GM21529 (cell line): ENCODE data around the gene BNC2.
"Not testable (repeated sequence)": the region's sequence is repeated elsewhere in the genome, so short reads cannot be mapped to it uniquely, and the experiment has no call there.

Experiments
- ATAC-seq: cut with Tn5 transposase; IDR thresholded peaks from one replicate; pipeline ENCODE4 v1.9.1; 2021; ENCODE audit not compliant: unreplicated experiment

BNC2 gene

GRCh38 chr9:16553869-16554540, 316.5 kb downstream of the BNC2 start:
- no peak for ATAC-seq

DNA sequence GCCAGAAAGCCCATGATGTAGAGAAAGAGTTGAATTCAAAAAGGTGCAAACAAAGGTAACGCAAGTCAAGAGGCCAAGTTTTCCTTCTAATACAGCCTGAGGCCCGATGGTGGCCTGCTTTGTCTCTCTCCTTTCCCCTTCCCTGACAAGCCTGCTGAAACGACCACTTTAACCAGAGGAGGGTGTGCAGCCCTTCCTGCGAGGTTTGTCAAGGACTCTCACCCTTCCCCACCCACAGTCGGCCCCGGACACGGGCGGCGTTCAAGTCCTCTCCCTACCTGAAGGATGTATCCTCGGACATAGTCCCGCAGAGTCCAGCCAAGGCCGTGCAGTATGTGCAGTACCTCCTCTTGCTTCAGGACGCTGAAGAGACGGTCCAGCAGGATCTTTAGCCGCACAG, 318.2 kb downstream of the BNC2 start:
- ATAC-seq: no peak

DNA sequence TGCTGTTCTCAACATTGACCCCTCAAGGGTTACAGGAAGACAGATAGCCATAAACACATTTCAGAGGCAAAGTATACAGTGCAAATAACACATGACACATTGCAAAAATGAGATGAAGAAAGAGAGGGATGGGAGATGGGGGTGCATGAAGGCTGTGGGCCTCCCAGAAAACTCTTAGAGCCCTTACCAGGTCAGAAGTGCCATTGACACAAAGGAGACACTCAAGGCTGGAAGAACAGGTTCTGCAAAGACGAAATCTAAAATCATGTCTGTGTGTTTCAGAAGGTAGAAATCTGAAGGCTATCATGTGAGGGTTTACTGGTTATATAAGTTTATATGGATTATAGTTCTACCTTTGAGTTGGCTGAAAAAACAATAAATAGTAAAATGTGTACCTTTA, 318.8 kb downstream of the BNC2 start:
- no peak for ATAC-seq

- ATAC-seq: no peak
Observed at GRCh38 chr9:16545639-16546038, 324.8 kb downstream of the BNC2 start.

DNA sequence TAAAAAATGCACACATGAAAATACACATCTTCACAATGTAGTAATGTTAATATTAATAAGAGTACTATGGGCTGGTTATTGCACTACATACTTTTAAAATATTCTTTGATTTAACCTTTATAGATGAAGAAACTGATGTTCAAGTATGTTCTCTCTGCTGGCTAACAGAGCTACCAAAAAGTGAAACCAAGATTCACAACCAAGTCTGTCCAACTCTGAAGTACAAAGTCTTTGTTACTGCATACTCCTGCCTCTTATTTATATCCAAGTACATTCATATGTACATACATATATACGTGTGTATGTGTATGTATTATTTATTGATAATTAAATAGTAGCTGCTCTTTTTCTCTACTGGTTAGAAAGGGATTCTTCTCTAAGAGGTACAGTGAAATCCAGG, 325.6 kb downstream of the BNC2 start:
- ATAC-seq: no peak

- ATAC-seq: no peak
Observed at GRCh38 chr9:16543686-16544085, 326.8 kb downstream of the BNC2 start.

DNA sequence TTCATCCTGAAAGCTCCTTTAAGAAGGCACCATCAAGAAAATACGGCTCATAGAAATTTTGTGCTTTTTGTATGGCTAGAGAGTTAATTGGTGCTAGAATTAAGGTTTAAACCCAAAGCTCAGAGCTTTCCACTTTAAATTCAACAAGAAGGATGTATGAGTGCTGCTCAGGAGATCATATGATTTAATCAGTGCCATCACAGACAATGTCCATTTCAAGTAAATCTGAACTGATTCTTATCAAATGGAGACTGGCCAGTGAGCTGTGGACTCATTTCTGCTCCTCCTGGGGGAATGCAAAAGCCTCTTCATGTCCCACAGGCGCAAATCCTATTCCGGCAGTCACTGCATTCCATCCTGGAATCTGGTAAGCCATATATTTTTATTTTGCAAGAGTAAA, 327.2 kb downstream of the BNC2 start:
- ATAC-seq: no peak

- no peak for ATAC-seq
Observed at GRCh38 chr9:16542290-16542689, 328.2 kb downstream of the BNC2 start.

DNA sequence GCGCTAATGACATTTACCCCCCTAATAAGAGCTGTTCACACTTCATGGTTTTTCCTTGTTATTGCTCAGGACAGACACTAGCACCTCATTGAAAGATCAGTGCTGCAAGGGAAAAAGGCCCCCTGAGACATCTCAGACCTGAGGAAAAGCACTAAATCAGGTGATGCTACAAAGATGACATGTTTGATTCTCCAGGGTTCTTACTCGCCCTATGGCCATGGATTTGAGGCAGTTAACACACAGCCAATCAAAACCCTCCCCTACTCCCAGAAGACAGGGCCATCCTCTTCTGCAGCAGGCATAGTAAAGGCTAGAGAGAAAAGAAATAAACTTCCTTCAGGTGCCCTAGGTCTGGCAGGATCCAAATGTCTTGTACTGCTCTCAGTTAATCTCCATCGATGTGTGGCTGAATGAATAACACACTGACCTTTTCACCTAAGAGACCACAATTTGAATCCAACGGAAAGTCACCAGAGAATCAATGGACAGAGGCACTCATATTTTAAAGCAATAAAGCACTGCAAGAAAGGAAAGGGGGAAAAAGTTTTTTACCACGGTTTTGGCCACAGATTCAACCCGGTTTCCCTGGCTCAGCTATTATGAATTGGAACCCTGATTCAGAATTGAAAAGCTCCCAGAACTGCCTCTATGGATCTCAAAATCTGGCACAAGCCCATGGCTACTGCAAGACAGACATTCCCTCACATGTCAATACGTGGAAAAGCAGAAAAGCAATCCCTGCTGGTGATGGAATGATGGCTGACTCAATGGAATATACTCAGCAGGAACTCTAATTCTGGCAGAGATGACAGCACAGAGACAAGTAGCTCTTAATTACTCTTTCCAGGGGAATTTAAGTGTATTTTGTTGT, 329.5 kb downstream of the BNC2 start:
- ATAC-seq: no peak

DNA sequence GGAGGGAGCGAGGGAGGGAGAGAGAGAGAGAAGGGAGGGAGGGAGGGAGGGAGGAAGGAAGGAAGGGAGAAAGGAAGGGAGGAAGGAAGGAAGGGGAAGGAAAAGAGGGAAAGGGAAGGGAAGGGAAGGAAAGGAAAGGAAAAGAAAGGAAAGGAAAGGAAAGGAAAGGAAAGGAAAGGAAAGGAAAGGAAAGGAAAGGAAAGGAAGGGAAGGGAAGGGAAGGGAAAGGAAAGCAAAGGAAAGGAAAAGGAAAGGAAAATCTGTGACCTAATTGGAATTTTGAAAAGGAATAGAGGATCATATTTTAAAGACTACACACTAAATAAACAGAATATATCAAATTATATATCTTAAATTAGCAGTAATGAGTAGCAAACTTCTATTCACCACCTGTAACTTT, 330.8 kb downstream of the BNC2 start:
- ATAC-seq: not testable (repeated sequence)

DNA sequence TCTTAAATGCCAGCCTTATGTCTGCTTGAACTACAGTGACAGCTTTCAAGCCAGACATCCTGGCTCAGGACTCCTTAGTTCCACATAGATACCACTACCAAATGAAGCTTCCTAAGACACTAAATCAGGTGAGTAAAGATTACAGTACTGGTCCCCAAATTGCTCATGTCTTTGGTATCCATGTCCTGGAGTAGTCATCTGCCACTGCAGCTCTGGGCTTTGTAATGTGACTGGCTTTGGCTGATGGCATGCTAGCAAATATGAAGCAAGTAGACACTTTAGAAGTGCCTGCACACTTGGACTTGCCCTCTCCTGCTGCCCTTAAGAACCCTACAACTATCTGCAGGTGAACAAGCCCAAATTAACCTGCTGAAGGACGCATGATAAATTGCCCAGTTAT, 334.9 kb downstream of the BNC2 start:
- ATAC-seq: no peak

DNA sequence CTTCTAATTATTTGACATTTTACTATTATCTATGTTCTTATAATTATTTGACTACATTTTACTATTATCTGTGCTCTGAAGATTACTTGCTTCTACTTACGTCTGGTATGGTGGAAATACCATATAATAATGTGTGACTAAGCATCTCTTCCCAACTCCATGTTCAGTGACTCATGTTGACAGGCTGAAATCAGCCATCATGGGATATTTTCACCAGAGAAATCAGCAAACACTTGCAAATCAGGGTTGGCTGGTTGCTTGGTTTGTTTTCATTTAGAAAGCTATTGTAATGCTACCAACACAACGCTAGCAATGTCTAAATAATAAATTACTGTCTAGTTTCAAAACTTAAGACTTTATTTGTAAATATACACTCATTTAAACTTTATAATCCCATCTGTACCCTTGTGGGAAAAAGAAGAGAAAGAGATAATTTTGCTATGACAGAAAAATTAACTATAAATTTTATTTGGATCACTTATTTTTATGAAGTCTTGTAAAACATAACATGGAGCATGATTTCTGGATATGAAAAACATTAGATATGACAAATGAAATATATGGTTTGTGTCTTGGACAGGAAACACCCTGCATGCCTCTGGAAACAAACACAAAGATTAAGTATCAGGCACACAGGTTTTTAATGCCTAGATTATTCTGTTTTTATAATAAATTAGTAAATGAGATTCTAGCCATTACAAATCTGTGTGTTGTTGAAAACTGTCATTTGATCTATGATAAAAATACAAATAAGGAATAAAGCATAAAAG, 337.6 kb downstream of the BNC2 start:
- ATAC-seq: no peak

GRCh38 chr9:16532272-16532671, 338.2 kb downstream of the BNC2 start:
- no peak for ATAC-seq

GRCh38 chr9:16530669-16531642, 339.5 kb downstream of the BNC2 start:
- ATAC-seq: no peak

GRCh38 chr9:16527573-16527972, 342.9 kb downstream of the BNC2 start:
- no peak for ATAC-seq

- ATAC-seq: no peak
Observed at GRCh38 chr9:16526380-16526779, 344.1 kb downstream of the BNC2 start.

DNA sequence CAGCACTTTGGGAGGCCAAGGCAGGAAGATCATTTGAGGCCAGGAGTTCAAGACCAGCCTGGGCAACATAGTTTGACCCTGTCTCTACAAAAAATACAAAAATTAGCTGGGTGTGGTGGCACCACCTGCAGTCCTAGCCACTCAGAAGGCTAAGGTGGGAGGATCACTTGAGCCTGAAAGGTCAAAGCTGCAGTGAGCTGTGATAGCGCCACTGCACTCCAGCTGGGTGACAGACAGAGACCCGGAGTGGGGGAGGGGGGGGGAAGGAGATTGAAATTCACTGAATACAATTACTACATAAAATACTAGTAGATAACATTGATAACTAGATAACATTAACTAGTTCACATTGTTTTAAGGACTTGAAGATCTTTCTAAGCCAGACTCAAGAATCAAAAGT, 345.6 kb downstream of the BNC2 start:
- ATAC-seq: no peak

DNA sequence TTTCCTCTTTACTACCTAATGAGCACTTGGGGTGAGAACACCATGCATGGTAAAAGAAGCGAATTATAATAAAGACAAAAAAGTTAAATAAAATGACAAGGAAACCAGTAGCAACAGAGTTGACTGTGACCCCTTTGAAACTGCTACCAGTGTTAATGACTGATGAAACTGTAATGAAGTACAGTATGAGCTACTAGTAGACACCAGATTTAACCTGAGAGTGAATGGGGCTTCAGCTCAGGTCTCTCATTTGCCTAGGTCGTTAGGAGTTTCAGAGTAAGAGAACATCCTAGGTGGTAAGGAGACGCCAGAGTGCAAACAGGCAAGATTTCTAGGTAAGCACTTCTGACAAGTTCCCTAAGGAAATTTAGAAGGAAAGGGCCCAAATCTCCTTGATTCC, 346.4 kb downstream of the BNC2 start:
- no peak for ATAC-seq

- ATAC-seq: no peak
Observed at GRCh38 chr9:16521868-16522411, 348.5 kb downstream of the BNC2 start.

DNA sequence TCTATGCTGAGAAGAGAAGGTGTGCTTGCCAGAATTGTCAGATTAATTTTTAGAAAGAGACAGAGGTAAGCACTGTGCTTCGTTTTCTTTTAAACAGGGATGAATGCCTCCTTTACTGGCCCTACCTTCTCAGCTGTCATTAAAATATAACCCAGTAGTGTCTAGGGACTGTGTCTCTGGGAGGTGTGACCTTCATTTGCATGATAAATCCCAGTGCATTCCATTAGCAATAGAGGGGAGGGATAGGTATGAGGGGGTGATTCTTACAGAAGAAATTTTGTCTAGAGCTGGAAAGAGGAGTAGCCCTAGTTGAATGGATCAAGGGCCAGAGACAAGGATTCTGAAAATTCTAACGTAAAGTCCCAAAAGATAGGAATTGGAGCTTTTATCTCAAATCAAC, 351.5 kb downstream of the BNC2 start:
- no peak for ATAC-seq
